Eye (tissue), 1 donor: Measurements from ENCODE around the gene WDFY2.
"Not testable (repeated sequence)": the region's sequence is repeated elsewhere in the genome, so short reads cannot be mapped to it uniquely, and the experiment has no call there.

Source experiments
- DNase-seq: peaks from one replicate; pipeline ENCODE4 v3.0.0-alpha.2; 2015

The WDFY2 gene

GRCh38 chr13:51668580-51669195 lies 84.4 kb downstream of the WDFY2 start:
- no peak for DNase-seq

DNA sequence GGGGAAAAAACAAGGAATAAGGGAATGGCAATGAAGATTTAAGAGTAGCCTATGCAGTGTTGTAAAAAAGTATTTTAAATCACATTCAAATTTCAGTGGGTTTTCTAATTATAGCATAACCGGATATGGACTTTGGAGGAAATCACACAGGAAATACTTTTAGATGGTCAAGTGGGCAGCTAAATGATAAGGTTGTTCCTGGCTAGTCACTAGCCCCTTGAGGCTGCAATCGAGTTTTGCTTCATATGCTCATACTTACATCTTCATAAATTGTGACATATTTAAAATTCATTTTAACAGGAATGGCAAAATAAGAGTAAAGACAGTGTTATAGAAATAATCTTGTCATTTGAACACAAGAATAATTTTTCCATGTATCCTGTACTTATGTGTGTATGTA lies 88.9 kb downstream of the WDFY2 start:
- DNase-seq: no peak

DNA sequence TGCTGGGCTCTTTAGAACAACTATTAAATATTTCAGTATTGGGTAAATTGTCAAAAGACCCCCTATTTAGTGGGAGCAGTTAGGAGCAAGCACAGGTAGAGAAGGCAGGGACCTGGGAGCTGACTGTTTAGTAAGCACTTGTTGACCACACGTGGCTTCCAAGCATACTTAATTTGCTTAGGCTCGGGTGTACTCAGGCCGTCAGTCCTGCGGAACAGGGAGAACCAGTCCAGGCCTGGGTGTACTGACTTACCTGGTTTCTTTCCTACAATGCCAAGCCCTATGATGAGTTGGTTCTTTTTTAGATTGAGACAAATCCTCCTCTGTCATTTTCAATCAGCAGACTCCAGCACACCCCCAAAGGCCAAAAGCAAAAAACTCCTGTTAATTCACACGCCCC lies 90.0 kb downstream of the WDFY2 start:
- DNase-seq: no peak

GRCh38 chr13:51675385-51675784 lies 91.1 kb downstream of the WDFY2 start:
- DNase-seq: no peak

DNA sequence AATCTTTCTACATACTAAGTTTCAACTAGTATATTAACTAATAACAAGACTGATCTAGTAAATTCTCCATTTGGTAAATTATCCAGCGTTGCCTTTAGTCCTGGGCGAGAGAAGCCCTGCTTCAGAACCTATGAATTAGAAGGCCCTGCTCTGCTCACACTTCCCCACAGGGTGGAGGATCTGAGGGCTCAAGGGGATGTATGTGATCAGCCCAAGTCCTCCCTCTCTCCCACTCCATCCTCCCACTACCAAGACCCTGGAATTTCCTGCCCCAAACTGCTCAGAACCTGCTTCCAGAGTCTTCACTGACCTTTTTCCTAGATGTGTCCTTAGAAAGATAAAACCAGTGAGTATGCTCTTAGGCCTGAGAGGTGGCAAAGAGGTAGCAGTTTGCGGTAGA lies 91.6 kb downstream of the WDFY2 start:
- no peak for DNase-seq

DNA sequence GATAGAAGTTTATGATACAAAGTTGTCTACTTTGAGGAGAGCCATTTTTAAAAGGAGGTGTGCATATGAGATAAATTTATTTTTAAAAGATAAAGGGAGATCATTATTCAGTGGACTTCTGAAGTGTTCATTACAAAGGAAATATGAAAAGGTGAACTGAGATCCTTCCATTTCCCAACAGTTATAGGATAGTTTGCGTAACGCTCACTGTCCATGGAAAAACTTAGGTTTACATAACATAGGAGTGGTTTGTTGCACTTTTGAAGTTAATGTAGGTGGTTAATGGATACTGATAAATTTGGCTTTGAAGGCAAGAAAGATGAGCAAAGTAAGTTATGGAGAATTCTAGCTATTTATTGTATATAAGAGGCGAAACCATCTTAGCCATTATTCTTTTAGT lies 92.5 kb downstream of the WDFY2 start:
- no peak for DNase-seq

GRCh38 chr13:51678420-51678819 lies 94.2 kb downstream of the WDFY2 start:
- no peak for DNase-seq

DNA sequence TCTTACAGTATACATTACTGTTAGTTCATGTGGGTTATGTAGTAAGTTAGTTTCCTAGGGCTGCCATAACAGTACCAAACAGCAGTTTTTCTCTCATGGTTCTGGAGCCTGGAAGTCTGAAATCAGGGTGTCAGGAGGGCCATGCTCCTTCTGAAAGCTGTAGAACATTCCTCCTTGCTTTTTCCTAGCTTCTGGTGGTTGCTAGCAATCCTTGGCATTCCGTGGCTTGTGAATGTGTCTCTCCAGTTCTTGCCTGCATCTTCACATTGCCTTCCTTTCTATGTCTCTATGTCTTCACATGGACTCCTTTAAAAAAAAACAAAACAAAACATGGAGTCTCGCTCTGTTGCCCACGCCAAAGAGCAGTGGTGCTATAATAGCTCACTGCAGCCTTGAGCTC lies 95.4 kb downstream of the WDFY2 start:
- no peak for DNase-seq

DNA sequence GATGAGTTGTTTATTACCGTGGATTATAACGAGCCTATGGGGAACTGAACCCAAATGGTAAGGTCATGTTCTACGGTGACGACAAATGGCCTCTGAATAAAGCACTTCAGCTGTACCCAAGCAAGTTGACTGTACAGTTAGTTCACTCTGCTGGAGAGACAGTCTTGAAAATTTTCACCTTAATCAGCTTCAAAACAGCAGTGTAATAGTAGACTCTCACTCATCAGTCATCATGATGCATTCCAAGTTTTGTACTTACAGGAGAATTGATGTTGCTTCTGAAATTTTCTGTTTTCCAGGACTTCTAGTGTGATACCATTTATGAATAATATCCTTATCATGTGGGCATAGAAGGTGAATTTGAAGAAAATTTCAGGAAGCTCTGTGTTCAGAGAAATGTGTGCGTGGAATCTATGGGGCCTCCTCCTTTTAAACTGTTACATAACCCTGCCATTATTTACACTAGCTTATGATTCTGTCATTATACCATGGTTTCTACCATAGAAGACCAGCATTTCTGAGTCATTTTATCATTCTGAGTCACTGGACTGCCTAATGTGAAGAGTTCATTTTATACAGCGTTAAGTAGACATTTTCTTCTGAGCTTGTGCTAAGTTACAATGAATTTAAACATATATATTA lies 96.9 kb downstream of the WDFY2 start:
- peak; percentile 30 for DNase-seq

DNA sequence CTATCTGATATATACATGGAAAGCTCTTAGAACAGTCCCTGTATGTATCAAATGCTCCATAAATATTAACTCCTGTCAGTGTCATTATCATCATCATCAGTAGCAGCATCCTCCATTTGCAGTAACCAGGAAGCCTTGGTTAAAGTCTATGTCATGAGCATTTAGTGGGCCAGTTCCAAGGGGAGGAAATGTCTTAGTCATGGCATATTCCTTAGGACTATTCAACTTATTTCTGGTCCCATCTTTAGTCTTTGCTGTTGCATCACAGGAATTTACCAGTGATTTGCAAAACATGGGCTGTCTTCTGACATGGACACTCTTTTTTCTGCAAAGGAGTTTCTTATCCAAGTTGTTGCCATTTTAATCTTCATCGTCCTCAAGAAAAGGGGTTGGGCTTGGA lies 98.4 kb downstream of the WDFY2 start:
- DNase-seq: no peak

DNA sequence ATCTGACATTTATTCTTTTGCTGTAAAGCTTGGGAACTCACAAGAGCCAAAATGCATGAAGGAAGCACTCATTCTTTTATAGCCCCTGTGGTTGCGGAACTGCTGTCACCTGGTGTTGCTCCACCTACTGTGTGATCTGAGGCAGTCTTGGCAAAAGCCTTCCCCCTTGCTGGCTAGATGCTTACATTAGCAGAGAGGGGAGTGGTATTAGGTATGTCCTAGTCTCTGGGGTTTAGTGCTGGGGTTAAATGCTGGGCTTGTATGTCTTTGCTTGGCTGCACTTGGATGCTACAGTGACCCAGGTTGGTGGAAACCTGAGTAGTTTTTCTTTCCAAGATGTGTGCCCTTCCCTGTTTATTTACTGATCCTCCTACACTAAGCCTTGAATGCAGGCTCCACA lies 99.3 kb downstream of the WDFY2 start:
- DNase-seq: no peak

DNA sequence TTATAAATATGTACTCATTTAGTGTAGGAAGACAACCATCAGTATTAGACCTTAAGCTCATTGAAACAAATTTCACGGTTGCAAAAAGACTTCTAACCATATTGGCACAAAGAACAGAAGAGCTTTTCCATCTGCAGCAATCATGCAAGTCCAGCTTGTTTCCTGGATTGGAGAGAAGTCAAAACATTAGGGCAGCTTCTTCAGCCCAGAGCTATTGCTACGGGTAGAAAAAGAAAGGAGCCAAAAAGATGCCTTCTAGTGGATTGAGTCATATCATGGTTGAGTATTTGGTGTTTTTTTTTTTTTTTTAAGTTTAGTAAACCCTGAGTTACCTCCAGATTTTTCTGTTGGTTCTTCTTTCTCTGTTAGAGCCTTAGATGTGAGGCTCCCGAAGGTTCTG lies 99.8 kb downstream of the WDFY2 start:
- DNase-seq: no peak

DNA sequence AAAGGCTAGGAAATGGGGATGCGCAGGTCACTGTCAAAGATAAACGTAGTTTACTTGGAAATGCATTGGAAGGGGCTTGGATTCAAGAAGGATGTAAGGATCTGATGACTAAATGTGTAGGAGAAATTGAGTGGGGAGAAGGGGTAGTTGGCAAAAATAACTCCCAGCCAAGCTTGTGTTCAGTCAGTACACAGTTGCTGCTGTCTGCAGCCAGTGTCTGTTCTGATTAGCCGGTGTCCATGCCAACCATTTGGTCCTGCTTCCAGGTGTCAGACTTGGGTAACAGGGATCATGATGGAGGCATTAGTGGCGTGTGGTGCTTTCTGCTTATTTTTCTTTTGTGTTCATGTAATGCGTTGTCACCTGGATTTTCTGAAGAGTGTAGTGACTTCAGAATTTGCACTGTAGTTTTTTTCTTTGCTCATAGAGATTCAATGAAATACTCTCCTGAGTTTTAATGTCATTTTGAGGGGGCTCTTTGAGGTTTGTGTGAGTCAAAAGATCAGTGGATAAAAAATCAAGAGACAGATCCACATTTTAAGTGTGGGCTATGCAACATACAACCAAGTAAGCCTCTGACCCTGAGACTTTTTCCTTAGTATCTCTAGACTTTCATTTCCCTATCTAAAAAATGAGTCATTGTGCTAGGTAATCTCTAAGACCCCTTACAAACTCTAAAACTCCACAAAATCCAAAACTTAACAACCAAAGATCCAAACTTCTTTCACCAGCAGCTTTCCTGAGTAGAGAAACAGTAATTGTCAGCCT lies 103.9 kb downstream of the WDFY2 start:
- no peak for DNase-seq

DNA sequence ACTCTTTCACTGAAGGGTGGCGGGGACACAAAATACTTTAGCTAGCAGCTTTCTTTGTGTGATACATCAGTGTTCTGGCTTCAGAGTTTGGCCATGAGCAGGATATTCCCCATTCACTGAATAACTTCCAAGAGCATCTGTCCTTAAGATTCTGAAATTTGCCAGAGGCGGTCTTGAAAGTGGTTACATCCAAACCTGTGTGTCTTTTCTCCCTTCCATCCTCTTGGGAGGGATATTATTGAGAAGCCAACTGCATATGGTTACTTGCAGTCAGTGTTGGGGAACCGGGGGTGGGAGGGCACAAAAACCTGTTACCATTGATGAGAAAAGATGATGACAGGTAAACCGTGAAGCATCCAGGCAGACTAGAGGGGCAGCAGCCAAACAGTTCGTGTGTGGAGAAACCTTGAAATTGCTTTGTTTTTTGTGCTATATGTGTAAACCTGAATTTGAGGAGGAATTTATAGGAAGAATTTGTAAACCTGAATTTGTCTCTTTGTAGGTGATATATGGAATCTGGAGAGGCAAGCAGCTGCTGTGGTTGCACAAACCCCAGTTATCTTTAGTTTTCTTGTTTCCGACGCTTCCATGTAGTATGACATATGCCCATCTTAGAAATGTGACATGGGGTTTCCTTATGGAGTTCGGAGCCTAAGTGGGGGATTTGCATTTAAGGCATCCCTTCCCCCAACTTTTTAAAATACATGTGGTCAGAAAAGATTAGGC lies 104.8 kb downstream of the WDFY2 start:
- DNase-seq: peak; percentile 35

- DNase-seq: peak; percentile 59
Measured at GRCh38 chr13:51689663-51689996, 105.4 kb downstream of the WDFY2 start.

DNA sequence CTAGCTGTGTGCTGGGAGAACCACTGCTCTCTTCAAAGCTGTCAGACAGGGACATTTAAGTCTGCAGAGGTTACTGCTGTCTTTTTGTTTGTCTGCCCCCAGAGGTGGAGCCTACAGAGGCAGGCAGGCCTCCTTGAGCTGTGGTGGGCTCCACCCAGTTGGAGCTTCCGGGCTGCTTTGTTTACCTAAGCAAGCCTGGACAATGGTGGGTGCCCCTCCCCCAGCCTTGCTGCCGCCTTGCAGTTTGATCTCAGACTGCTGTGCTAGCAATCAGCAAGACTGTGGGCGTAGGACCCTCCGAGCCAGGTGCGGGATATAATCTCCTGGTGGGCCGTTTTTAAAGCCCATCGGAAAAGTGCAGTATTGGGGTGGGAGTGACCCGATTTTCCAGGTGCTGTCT lies 111.4 kb downstream of the WDFY2 start:
- DNase-seq: not testable (repeated sequence)

- DNase-seq: no peak
Measured at GRCh38 chr13:51697181-51697580, 112.9 kb downstream of the WDFY2 start.

GRCh38 chr13:51697855-51698254 lies 113.6 kb downstream of the WDFY2 start:
- no peak for DNase-seq

- no peak for DNase-seq
Measured at GRCh38 chr13:51698352-51698751, 114.1 kb downstream of the WDFY2 start.

DNA sequence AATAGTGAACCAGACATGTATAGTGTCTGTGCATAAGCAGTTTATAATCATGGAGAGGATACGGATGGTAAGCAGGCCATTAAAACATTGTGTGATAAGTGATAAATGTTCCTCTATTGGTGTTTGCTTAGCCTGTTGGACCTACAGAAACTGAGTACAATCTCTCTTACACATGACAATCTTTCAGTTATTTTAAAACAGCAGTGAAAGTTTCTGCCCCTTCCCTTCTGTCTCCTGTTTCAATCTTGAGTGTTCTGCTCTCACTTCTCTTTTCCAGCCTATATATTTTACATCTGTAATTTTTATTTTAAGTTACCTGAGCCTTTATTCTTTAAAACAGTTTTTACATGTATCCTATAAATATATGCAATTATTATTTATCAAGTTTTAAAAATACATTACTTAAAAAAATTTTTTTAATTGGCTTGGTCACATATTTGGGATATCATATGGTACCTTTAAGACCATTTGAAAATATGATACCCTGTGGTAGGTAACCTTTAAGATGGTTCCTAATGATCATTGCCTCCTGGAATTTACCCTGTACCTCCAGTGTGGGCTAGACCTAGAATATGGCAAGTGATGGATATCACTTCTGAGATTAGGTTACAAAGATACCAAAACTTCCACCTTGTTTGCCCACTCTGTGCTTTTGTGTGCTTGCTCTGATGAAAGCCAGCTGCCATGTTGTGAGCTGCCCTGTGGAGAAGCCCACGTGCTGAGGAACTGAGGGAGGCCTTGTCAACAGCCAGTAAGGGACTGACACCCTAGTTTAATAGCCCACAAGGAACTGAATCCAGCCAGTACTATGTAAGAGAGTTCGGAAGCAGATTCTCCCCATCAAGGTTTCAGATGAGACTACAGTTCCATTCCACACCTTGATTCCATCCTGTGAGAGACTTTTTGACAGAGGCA lies 120.4 kb downstream of the WDFY2 start:
- DNase-seq: no peak

GRCh38 chr13:51707461-51707860 lies 123.2 kb downstream of the WDFY2 start:
- no peak for DNase-seq

DNA sequence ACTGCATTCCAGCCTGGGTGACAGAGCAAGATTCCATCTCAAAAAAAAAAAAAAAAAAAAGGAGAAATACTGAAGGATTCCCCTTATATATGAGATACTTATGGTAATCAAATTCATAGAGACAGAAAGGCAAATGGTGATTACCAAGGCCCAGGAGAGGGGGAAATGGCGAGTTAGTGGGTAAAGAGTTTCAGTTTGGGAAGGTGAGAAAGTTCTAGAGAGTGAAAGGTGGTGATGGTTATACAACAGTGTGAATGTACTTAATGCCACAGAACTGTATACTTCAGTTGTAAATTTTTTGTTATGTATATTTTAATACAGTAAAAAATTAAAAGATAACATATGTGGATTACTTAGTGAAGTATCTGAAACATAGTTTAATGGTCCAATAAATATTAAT lies 129.5 kb downstream of the WDFY2 start:
- DNase-seq: no peak
